ENCODE data around the gene PSMC5.

Gene PSMC5

GRCh38 chr17:63827801-63828221, 580 bp downstream of the PSMC5 start:
- ATAC-seq = no peak
- no peak for TF ChIP-seq BACH2 (CRISPR knock-in tag; IDR thresholded peaks at IDR 0.05; ENCODE audit: borderline replicate concordance)
- TF ChIP-seq ZFP3 (CRISPR knock-in tag; IDR thresholded peaks at IDR 0.05) = 0 out of 2 replicates have a peak, but pooled peaks have one; percentile 1
- no peak for TF ChIP-seq SNAI2 (CRISPR knock-in tag; IDR thresholded peaks at IDR 0.05)
- TF ChIP-seq ZNF565 (CRISPR knock-in tag; conservative IDR thresholded peaks at IDR 0.05; ENCODE audit: low read depth) = no peak
- TF ChIP-seq ISL1 (CRISPR knock-in tag; IDR thresholded peaks at IDR 0.05) = no peak
- no peak for TF ChIP-seq ZNF70 (CRISPR knock-in tag; IDR thresholded peaks at IDR 0.05)

GRCh38 chr17:63828936-63829335, 1.7 kb downstream of the PSMC5 start:
- TF ChIP-seq TCF4 (CRISPR knock-in tag; IDR thresholded peaks at IDR 0.05; ENCODE audit: borderline replicate concordance) = no peak
- TF ChIP-seq TSHZ2 (CRISPR knock-in tag; IDR thresholded peaks at IDR 0.05) = no peak
- no peak for TF ChIP-seq TOX (CRISPR knock-in tag; IDR thresholded peaks at IDR 0.05; ENCODE audit: borderline replicate concordance)
- TF ChIP-seq ISL1 (CRISPR knock-in tag; IDR thresholded peaks at IDR 0.05) = no peak
- TF ChIP-seq SNAI2 (CRISPR knock-in tag; IDR thresholded peaks at IDR 0.05) = no peak
- no peak for TF ChIP-seq POU6F1 (CRISPR knock-in tag; IDR thresholded peaks at IDR 0.05; ENCODE audit: borderline replicate concordance, low read depth)
- no peak for TF ChIP-seq ZC3H10 (CRISPR knock-in tag; IDR thresholded peaks at IDR 0.05)
- TF ChIP-seq ZNF565 (CRISPR knock-in tag; conservative IDR thresholded peaks at IDR 0.05; ENCODE audit: low read depth) = no peak
- no peak for TF ChIP-seq BACH2 (CRISPR knock-in tag; IDR thresholded peaks at IDR 0.05; ENCODE audit: borderline replicate concordance)
- TF ChIP-seq CSDC2 (CRISPR knock-in tag; IDR thresholded peaks at IDR 0.05) = no peak
- no peak for TF ChIP-seq ARNTL (CRISPR knock-in tag; IDR thresholded peaks at IDR 0.05; ENCODE audit: borderline replicate concordance, low read depth)
- no peak for TF ChIP-seq PPARA (CRISPR knock-in tag; IDR thresholded peaks at IDR 0.05; ENCODE audit: borderline replicate concordance)
- no peak for TF ChIP-seq PATZ1 (CRISPR knock-in tag; IDR thresholded peaks at IDR 0.05; ENCODE audit: borderline replicate concordance)
- TF ChIP-seq ZNF70 (CRISPR knock-in tag; IDR thresholded peaks at IDR 0.05) = no peak
- TF ChIP-seq ESRRG (CRISPR knock-in tag; IDR thresholded peaks at IDR 0.05) = no peak
- no peak for TF ChIP-seq ZNF8 (CRISPR knock-in tag; IDR thresholded peaks at IDR 0.05)
- TF ChIP-seq CREB5 (CRISPR knock-in tag; IDR thresholded peaks at IDR 0.05; ENCODE audit: low read depth) = no peak
- no peak for TF ChIP-seq ZFP30 (CRISPR knock-in tag; IDR thresholded peaks at IDR 0.05)
- no peak for TF ChIP-seq GLIS3 (CRISPR knock-in tag; IDR thresholded peaks at IDR 0.05)
- no peak for ATAC-seq

GRCh38 chr17:63830278-63830677, 3.0 kb downstream of the PSMC5 start:
- TF ChIP-seq TOX (CRISPR knock-in tag; IDR thresholded peaks at IDR 0.05; ENCODE audit: borderline replicate concordance) (no peak), ARNTL (CRISPR knock-in tag; IDR thresholded peaks at IDR 0.05; ENCODE audit: borderline replicate concordance, low read depth) (no peak), ZNF565 (CRISPR knock-in tag; conservative IDR thresholded peaks at IDR 0.05; ENCODE audit: low read depth) (no peak), ZNF8 (CRISPR knock-in tag; IDR thresholded peaks at IDR 0.05) (no peak)
- no peak for ATAC-seq

GRCh38 chr17:63830904-63831491, 3.8 kb downstream of the PSMC5 start:
- TF ChIP-seq OSR1 (CRISPR knock-in tag; IDR thresholded peaks at IDR 0.05) (no peak), PPARA (CRISPR knock-in tag; IDR thresholded peaks at IDR 0.05; ENCODE audit: borderline replicate concordance) (no peak), GLIS3 (CRISPR knock-in tag; IDR thresholded peaks at IDR 0.05) (no peak)
- no peak for ATAC-seq
